HG02763 (cell line): Measurements from ENCODE around the gene NET1.
"Not testable (repeated sequence)": the region's sequence is repeated elsewhere in the genome, so short reads cannot be mapped to it uniquely, and the experiment has no call there.

Experiments
- ATAC-seq: cut with Tn5 transposase; IDR thresholded peaks from one replicate; pipeline ENCODE4 v1.9.1; 2021; ENCODE audit warnings: mild to moderate bottlenecking, moderate library complexity; ENCODE audit not compliant: unreplicated experiment

Gene NET1

DNA sequence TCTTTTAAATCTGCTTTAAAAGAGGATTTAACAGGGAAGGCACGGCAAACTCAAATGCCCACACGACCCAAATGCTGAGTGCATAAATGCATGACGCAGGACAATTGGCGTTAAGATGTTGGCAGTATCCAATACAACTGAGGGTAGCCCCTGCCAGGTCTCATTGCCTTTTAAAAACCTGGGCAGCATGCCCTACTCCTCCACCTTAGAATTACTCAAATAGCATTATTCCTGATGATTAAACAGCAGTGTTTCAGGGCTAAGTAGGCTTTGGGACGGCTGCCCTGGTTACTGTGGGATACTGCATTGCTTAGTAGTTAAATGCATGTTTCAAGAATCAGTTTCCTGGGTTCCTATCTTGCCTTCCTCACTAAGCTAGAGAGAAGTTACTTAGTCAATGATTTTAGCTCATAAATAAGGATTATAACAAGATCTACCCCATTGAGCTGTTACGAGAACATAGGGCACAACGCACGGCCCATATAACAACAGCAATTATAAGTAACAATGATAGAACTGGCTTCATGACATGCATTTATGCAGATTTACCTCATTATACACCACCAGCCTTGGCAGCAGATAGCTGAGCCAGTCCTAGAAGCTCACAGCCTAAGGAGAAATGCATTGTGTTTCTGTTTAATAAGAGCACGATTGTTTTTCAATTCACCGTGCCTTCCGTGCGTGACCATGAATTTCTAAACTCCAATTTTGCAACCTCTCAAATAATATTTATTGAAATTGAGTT lies 15.6 kb upstream of the NET1 start:
- ATAC-seq = no peak

DNA sequence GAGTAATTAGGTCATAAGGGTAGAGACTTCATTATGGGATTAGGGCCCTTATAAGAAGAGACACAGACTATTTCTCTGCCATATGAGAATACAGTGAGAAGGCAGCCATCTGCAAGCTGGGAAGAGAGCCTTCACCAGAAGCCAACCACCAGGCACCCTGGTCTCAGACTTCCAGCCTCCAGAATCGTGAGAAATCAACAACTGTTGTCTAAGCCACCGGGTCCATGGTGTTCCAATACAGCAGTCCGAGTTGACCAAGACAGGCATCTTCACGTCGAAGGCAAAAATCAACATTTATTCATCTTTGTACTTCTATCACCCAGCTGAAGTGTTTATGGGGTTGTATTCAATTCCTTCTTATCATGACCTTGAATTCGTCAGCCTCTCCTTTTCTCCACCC lies 13.0 kb upstream of the NET1 start:
- no peak for ATAC-seq

DNA sequence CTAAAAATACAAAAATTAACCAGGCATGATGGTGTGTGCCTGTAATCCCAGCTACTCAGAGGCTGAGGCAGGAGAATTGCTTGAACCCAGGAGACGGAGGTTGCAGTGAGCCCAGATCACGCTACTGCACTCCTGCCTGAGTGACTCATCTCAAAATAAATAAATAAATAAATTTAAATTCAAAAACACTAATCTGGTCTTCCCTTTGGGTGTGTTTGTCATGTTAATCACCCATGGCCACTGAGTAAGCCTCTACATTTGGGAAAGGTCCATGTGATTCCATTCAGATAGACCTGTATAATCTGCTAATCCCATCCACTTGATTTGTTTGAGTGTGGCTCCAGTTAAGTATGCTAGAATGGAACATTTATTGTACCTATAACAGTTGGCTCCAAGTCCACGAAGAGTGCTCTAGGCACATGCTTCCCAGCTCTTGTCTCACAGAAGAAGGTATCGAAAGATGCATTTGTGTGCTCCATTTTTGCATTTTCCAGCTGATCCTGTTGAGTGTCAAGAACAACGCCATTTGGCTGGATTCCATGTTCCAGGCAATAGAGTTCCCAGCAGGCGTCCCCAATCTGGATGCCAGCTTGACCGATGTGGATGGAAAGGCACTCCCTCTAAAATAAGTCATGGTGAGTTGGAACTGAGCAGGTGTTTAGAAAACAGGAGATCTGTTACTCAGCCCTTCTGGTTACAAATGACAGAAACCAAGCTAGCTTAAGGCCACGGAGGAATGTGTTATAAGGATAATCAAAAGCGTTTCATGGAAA lies 11.7 kb upstream of the NET1 start:
- no peak for ATAC-seq

DNA sequence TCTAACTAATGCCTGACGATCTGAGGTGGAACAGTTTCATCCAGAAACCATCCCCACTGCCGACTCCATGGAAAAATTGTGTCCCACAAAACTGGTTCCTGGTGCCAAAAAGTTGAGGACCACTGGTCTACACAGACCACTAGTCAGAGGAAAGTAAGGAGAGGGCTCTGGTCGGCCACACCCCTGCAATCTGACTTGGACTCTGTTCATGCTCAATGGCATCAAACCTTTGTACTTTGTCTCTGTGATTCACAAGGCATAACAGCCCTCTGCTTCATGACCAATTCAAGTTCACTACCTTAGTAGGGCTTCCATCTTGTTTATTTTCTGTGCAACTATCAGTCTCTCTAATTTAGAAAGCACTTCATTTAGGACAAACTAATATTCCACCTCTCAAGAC lies 9.6 kb upstream of the NET1 start:
- no peak for ATAC-seq

DNA sequence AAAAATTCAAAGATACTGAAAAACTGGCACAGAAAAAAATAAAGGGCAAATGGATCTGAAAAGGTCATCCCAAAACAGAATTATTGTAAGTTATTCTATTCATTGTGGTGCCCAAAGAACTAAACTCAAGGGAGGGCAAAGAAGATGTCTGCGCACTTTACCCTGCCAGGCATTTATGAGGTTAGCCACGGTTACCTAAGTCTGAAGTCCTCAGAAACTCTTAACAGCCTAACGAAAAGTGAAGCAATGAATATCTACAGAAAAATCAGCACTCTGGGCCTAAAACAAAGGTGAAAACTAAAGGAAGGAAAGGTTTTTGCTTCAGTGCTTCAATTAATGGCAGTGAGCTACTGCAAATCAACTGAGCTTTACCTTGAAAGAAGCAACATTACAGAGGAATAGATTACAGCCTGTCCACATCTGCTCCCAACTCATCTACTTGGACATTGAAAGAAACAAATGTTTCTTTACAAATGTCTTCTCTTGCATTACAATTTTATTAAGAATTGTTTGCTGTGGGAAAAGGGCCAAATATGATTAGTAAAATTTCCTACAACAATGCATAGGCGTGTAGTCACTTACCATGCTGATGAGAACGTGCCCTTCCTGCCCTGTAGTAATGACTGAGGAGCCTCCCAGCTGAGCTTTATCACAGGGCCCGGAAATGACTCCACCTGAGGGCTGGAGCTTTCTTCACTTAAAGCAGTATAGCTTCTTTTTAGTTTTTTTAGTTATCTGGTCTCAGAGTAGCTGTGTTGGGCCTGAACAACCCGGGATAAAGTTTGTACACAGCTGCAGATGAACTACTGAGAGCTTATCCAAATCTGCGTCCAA lies 7.9 kb upstream of the NET1 start, which contains the start of gene TUBAL3:
Gene TUBAL3, minus strand, starts transcription at position 621 of the 834 bp plus-strand sequence. Its CDS starts 36 bp downstream, at position 585.
- no peak for ATAC-seq

GRCh38 chr10:5406918-5407317 lies 5.4 kb upstream of the NET1 start:
- no peak for ATAC-seq

GRCh38 chr10:5410787-5411186 lies 1.6 kb upstream of the NET1 start:
- ATAC-seq = not testable (repeated sequence)

- ATAC-seq = no peak
Measured at GRCh38 chr10:5411941-5412276, 448 bp upstream of the NET1 start.

DNA sequence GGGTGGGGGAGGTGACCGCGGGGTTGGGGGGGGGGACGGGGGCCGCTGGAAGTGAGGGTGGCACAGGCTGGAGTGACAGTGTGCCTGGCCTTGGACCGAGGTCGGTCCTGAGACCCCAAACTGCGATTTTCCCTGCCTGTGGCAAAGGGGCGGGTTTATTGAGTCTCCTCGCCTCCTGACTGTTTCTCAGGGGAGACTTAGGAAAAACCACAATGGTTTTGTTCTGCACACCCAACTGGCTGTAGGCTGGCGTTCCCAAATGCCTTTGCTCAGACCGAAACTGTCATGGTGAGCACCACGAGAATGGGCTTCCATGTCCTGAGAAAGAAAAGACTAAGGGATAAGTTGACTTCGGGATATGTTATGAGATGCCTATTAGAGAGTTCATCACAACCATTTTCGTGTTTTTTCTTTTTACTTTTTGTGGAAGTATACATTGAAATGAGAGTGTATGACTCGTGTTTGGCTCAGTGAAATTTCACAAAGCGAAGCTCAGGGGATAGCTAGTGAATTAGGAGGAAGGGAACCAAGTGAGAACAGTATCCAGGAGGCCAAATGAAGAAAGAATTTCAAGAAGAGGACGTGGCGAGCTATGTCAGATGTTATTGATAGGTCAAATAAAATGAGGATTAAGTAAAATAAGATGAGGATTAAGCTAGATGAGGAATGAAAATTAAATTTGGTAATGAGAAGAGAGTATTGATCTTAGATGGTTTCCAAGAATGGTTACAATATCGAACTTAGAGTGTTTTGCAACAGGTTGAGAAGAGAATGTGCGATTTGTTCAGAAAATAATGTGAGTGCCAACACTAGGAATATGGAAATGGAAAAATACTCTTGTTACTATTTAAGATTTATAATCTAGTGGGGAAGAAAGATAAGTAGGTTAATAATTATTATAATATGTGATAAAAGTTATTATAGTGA lies 918 bp downstream of the NET1 start:
- ATAC-seq = no peak

- ATAC-seq = no peak
Measured at GRCh38 chr10:5416981-5417380, 4.6 kb downstream of the NET1 start.

- ATAC-seq = no peak
Measured at GRCh38 chr10:5418584-5418983, 6.2 kb downstream of the NET1 start.

DNA sequence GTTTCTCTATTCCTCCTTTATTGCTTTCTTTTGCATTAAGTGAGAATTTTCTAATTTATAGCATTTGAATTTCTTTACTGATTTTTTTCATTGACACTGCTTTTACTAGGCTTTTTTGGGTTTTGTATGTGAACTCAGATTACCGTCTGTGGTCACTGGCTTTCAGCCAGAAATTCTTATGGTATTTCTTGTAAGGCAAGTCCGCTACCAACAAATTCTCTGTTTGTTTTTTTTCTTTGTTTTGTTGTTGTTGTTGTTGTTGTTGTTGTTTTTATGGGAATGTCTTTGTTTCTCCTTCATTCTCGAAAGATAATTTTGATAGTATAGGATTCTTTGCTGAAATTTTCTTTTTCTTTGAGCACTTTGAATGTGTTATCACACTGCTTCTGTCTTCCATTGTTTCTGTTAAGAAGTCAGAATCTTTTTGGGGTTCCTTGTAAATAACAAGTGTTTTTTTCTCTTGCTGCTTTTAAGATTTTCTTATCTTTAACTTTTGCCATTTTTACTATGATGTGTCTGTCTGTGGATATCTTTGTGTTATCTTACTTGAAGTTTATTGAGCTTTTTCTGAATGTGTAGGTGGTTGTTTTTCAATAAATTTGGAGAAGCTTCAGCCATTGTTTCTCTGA lies 7.2 kb downstream of the NET1 start:
- no peak for ATAC-seq

- no peak for ATAC-seq
Measured at GRCh38 chr10:5423771-5424170, 11.4 kb downstream of the NET1 start.

GRCh38 chr10:5424751-5425150 lies 12.4 kb downstream of the NET1 start:
- ATAC-seq = no peak

DNA sequence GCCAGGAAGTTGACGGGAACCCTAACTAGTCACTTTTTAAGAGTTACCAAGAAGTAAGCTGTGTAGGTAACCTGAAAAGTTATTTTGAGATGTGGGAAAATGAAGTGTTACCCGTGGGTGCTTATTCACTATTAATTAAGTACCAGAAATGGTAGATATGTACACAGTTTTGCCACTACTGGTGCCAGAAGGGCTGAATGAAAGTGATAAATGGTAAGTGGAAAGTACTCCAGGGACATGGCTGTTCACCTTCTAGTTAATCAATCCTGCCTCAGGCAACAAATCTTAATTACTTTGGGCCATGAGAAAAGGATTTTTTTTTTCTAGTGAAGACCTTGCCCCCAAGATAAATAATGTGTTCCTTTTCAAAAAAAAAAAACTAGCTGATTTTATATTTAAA lies 15.8 kb downstream of the NET1 start:
- ATAC-seq = no peak

DNA sequence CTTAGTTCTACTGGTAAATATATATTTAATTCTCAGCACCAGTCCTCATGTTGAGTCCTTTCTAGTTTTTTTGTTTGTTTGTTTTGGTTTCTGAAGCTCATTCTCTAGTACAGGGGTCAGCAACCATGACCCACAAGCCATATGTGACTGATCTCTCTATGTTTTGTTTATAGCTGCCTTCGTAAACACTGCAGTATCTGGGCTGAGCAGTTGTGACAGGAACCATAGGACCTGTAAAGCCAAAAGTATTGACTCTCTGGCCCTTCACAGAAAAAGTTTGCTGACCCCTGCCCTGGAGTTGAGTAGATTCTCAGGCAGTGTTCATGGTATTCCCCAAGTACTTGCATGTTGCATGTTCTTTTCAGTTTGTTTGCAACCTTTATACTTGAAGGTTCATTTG lies 20.8 kb downstream of the NET1 start:
- ATAC-seq = no peak

DNA sequence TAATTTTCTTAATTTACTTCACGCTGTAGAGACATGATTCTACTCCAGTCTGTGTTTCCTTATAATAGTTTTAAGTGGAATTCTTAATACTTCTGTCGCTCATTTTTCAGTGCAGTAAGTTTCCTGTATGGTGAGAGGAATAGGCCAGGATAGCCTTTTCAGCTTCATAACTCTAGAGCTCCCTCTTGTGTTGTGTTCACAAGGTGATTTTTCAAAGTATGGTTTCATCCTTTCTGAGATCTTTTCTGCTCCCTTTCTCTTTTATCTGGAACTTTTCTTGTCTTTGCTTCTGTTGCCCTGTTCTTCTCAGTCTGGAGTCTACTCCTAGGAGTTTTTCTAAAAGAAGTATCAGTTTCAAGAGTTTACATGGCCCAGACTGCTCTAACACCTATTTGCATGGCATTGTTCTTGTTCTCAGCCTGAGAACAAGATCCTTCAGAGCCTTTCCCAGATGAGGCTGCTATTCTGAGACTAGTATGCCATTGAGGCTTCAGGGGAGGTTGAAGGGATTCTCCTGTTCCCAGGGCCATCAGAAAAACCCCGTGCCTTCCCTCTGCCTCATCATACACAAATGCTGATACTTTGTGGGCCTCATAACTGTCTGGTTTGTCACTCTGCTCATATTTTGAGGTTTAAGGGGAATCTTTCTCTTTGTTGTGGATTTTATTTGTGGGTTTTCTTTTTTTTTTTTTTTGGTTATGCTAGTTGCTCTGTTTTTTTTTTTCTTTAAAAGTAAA lies 21.8 kb downstream of the NET1 start:
- no peak for ATAC-seq

GRCh38 chr10:5435328-5435727 lies 23.0 kb downstream of the NET1 start:
- ATAC-seq = no peak

DNA sequence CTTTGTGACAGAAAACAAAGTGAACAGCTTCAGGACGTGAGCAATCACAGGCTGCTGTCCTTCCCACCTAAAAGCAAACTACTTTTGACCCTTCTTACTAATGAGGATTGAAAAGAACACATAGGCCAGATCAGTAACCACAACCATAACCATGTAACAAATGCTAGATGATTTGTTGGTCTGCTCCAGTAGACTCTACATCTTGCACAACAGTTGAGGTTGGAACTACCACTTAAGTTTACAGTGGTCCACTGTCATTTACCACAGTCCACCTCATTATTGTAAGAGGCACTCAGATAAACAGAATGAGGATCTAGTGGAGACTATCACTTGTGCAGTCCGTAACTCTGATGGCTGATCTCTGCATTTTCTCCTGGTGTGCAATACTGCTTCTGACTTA lies 27.8 kb downstream of the NET1 start:
- no peak for ATAC-seq
